GM18505 (cell line): ENCODE measurements around the gene OBP2A.

Experiments used
- ATAC-seq: cut with Tn5 transposase; IDR thresholded peaks from one replicate; pipeline ENCODE4 v1.9.1; 2021; ENCODE audit not compliant: unreplicated experiment
- POLR2A ChIP-seq: IDR thresholded peaks from 4 replicates; pipeline ENCODE4 v1.6.1; 2011; ENCODE audit warnings: borderline replicate concordance; ENCODE audit not compliant: insufficient read depth, insufficient read length; ENCODE audit errors: extremely low read depth

OBP2A gene

GRCh38 chr9:135579889-135580660, 34.1 kb downstream of the OBP2A start:
- ATAC-seq: no peak
- no peak for TF ChIP-seq POLR2A

- TF ChIP-seq POLR2A: no peak
- no peak for ATAC-seq
Observed at GRCh38 chr9:135580664-135581380, 34.9 kb downstream of the OBP2A start.

GRCh38 chr9:135581636-135582426, 35.9 kb downstream of the OBP2A start:
- ATAC-seq: no peak

GRCh38 chr9:135582541-135582940, 36.6 kb downstream of the OBP2A start:
- TF ChIP-seq POLR2A: no peak
- ATAC-seq: no peak

More at GRCh38 chr9:135581636-135582426, 35.9 kb downstream of the OBP2A start:
- TF ChIP-seq POLR2A: no peak

GRCh38 chr9:135582966-135583687, 37.2 kb downstream of the OBP2A start:
- no peak for ATAC-seq

GRCh38 chr9:135583688-135584011, 37.7 kb downstream of the OBP2A start:
- TF ChIP-seq POLR2A: no peak
- ATAC-seq: no peak

More at GRCh38 chr9:135582966-135583687, 37.2 kb downstream of the OBP2A start:
- no peak for TF ChIP-seq POLR2A

GRCh38 chr9:135584371-135584770, 38.4 kb downstream of the OBP2A start:
- no peak for ATAC-seq
- TF ChIP-seq POLR2A: no peak

- no peak for ATAC-seq
- TF ChIP-seq POLR2A: no peak
Observed at GRCh38 chr9:135584934-135585333, 39.0 kb downstream of the OBP2A start.

GRCh38 chr9:135586601-135587109, 40.7 kb downstream of the OBP2A start:
- TF ChIP-seq POLR2A: no peak

GRCh38 chr9:135587658-135588057, 41.7 kb downstream of the OBP2A start:
- TF ChIP-seq POLR2A: no peak
- ATAC-seq: no peak

More at GRCh38 chr9:135586601-135587109, 40.7 kb downstream of the OBP2A start:
- ATAC-seq: no peak

GRCh38 chr9:135588371-135588770, 42.4 kb downstream of the OBP2A start:
- no peak for TF ChIP-seq POLR2A

GRCh38 chr9:135588886-135589595, 43.1 kb downstream of the OBP2A start:
- no peak for ATAC-seq
- TF ChIP-seq POLR2A: no peak

More at GRCh38 chr9:135588371-135588770, 42.4 kb downstream of the OBP2A start:
- ATAC-seq: no peak

GRCh38 chr9:135589596-135590485, 43.9 kb downstream of the OBP2A start:
- ATAC-seq: no peak

More at GRCh38 chr9:135589596-135590485, 43.9 kb downstream of the OBP2A start:
- TF ChIP-seq POLR2A: no peak
